Frontal cortex (tissue), 4 donors: ENCODE measurements around the gene UBR2. TPM values are rescaled to one million over a fixed set of nuclear protein-coding genes. Genes with fewer than 3 reads are reported as not detected.
"Not testable (repeated sequence)": the region's sequence is repeated elsewhere in the genome, so short reads cannot be mapped to it uniquely, and the experiment has no call there.

Experiments
- DNase-seq, 2 donors: peaks; one replicate each; pipeline ENCODE4 v3.0.0; 2012; ENCODE audit warnings: low spot score in 2 of 2
- FAIRE-seq: peaks from 2 replicates; lab custom pipeline; 2012; peaks lifted over from hg19 to GRCh38; lab: Jason Lieb, UNC
- total RNA-seq: library from RNA; depleted of rRNA; stranded (reverse); fragments of >200 nt; gene quantifications from one replicate; pipeline ENCODE4 v1.2.3, GENCODE V29; 2014
- donor health status: control.
- donor health status: control.
- donor health status: control.

The UBR2 gene
- total RNA-seq, 1 donor from 2014 or later, result 37.1 TPM

DNA sequence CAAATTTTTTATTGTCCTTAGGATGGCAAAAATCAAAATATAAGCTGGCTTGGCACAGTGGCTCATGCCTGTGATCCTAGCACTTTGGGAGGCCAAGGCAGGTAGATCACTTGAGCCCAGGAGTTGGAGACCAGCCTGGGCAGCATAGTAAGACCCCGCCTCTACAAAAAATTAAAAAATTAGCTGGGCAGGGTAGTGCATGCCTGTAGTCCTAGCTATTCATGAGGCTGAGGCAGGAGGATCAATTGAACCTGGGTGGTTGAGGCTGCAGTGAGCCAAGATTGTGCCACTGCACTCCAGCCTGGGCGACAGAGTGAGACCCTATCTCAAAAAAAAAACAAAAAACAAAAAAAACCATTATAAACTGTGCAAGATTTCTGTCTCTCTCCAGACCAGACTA, 40.9 kb downstream of the UBR2 start:
- DNase-seq, FAIRE-seq: not testable (repeated sequence)

GRCh38 chr6:42610416-42610815, 46.6 kb downstream of the UBR2 start:
- no peak for FAIRE-seq
- no peak for DNase-seq

DNA sequence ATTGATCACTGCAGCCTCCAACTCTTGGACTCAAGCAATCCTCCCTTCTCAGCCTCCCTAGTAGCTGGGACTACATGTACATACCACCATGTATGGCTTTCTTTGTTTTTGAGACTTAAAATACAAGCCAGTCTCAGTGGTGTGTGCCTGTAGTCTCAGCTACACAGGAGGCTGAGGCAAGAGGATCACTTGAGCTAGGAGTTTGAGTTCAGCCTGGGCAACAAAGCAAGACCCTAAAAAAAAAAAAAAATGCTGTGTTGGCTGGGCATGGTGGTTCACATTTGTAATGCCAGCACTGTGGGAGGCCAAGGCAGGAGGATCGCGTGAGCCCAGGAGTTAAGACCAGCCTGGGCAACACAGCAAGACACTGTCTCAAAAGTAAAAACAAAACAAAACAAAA, 51.7 kb downstream of the UBR2 start:
- DNase-seq (no peak), FAIRE-seq (no peak)

GRCh38 chr6:42616716-42617115, 52.9 kb downstream of the UBR2 start:
- FAIRE-seq (no peak), DNase-seq (no peak)

DNA sequence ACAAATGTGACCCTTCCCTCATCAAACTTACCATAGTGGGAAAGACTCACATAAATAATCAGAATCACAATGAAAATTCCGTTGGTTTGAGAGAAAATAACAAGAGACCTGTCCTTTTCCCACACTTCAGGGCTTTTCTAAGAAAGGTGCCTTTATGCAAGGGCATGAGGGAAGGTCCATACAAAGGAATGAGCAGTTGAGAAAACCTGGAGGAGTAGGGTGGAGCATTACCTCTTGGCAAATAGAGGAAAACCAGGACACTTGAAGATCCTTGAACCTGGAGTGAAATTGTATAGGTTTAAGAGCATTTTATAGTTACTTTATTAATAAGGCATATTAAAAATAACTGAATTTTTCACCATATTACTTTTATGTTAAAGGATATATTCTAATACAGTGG, 54.3 kb downstream of the UBR2 start:
- DNase-seq, result no peak
- FAIRE-seq, result no peak

- peak in 1 of 2 donors; percentile 14 for DNase-seq
- FAIRE-seq, result no peak
Observed at GRCh38 chr6:42618686-42619085, 54.9 kb downstream of the UBR2 start.

- no peak for DNase-seq
- FAIRE-seq, result no peak
Observed at GRCh38 chr6:42619963-42620362, 56.1 kb downstream of the UBR2 start.

DNA sequence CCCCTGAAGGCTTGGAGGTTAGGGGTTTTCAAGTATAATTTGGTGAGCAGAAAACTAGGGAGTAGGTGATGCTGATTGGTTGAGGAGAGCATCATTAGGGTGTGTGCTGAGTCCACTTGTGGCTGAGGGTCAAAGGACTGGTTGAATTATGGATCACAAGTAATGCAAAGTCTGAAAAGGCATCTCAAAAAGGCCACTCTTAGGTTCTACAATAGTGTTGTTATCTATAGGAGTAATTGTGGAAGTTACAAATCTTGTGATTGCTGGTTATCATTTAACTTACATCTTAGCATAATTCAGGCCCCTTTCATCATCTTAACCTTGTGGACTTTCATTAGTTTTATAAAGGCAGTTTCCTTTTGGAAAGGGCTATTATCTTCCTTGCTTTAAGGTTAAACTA, 60.8 kb downstream of the UBR2 start:
- no peak for FAIRE-seq

GRCh38 chr6:42627044-42627443, 63.2 kb downstream of the UBR2 start:
- no peak for FAIRE-seq

More for the DNA sequence above, 60.8 kb downstream of the UBR2 start:
- DNase-seq, result no peak

DNA sequence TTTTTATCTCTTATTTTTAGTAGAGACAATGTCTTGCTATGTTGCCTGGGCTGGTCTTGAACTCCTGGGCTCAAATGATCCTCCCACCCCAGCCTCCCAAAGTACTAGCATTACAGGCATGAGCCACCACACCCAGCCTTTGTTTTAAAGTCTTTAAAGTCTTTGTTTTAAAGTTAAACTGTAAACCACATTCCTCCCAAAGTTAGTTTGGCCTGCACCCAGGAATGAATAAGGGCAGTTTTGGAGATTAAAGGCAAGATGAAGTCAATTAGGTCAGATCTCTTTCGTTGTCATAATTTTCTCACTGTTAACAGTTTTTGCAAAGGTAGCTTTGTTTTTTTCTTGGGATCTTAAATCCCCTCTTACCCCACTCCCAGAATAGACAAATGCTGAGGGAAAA, 63.8 kb downstream of the UBR2 start:
- FAIRE-seq, result no peak
- DNase-seq, result no peak

More at GRCh38 chr6:42627044-42627443, 63.2 kb downstream of the UBR2 start:
- DNase-seq, result no peak

GRCh38 chr6:42628604-42629003, 64.8 kb downstream of the UBR2 start:
- FAIRE-seq (no peak), DNase-seq (no peak)

- FAIRE-seq, result no peak
Observed at GRCh38 chr6:42629845-42630244, 66.0 kb downstream of the UBR2 start.

DNA sequence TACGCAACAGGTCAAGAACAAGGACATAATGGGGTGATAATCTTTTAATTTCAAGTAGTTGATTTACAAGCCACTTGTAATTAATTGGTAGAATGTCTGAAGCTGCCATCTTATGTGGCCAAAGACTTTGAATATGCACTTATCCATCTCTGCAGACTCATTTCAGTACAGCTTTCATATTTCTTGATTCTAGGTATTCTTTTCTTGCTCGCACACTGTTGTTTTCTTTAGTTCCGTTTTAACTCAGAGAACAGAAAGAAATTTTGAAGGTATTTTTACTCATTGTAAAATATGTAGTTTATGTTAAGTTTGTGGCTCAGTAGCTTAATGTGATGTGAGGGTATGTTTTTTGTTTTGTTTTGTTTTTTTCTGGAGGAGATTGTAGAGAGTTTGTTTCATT, 73.9 kb downstream of the UBR2 start:
- no peak for FAIRE-seq
- DNase-seq, result no peak

More at GRCh38 chr6:42629845-42630244, 66.0 kb downstream of the UBR2 start:
- no peak for DNase-seq

DNA sequence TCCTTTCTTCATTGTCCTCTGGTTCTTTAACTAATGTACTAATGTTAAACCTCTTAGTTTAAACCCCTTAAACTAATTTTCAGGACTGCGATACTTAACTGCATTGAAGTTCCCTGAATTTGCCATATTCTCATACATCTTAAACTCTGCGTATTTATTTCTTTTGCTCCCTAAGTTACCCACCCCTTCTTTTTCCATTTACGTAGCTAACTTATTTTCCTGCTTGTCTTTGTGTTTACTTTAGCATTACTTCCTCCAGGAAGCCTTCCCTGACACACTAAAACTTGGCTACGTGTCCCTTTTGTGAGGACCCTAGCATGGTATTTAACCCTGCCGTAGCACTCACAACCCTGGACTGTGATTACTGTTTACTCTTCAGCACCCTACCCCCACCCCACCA, 79.0 kb downstream of the UBR2 start:
- DNase-seq (no peak), FAIRE-seq (no peak)

DNA sequence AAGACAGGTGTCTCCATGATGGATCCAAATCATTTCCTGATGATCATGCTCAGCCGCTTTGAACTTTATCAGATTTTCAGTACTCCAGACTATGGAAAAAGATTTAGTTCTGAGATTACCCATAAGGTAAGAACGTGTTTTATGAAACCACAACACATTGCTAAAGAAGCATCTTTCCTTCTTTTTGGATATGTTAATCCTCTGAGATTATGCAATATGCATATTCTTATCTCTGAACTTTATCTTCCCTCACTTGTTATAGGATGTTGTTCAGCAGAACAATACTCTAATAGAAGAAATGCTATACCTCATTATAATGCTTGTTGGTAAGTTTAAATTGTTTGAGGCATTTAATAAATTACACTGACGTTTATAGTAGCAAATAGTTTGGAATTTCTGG, 80.4 kb downstream of the UBR2 start:
- FAIRE-seq, result no peak
- DNase-seq, result no peak

DNA sequence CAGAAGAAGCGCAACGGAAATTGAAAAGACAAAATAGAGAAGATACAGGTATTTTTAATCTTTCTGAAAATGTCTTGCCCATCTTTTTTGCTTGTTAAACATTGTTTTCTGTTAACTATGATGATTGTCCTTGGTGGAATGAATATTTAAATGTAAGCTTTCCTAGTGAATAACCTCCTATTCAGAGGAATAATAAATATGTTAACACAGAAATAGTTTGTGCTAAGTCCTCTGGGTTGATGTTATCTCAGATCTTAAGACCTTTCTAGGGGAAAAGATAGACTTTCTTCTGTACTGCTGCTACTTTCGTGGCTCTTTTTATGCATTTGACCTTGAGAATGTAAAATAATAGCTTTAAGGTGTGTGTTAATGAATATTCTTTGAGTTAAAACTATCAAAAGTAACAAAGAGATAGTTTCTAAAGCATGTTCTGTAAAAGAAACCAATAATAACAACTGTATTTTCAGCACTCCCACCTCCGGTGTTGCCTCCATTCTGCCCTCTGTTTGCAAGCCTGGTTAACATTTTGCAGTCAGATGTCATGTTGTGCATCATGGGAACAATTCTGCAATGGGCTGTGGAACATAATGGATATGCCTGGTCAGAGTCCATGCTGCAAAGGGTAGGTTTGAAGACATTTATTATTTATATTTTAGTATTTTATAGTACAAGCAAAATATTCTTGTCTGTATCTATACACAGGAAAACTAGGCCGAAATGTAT, 88.4 kb downstream of the UBR2 start:
- no peak for FAIRE-seq
- no peak for DNase-seq

DNA sequence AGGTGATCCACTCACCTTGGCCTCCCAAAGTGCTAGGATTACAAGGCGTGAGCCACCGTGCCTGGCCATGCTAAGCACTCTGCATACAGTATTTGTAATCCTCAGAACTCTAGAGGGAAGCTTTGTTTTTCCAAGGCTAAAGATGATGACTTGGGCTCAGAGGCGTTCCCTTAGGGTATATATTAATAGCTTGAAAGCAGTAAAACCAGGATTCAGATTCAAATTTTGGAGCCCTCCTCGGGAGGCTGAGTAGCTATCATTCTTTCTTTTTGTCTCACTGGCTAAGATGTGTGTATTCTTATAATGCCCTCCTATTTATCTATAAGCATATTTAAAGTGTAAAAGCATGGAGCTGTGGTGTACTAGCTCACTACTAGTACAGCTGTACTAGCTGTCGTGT, 90.0 kb downstream of the UBR2 start:
- DNase-seq (no peak), FAIRE-seq (no peak)

DNA sequence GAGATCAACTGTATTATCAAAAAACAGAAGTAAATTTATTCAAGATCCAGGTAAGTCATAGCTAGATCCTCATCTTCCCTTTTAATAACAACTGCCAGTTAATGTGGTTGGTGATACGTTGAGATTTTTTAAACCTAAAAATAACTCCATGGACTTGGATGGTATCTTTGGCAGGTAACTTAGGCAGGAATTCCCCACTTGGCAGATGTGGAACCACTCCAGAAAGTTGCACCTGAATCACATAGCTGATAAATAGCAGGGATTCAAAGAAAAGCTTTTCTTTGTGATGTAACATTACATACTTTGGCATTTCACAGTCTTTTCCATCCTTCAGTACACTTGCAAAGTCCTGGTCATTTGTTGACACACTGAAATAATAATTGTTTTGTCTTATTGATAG, 96.0 kb downstream of the UBR2 start:
- FAIRE-seq (no peak), DNase-seq (no peak)

DNA sequence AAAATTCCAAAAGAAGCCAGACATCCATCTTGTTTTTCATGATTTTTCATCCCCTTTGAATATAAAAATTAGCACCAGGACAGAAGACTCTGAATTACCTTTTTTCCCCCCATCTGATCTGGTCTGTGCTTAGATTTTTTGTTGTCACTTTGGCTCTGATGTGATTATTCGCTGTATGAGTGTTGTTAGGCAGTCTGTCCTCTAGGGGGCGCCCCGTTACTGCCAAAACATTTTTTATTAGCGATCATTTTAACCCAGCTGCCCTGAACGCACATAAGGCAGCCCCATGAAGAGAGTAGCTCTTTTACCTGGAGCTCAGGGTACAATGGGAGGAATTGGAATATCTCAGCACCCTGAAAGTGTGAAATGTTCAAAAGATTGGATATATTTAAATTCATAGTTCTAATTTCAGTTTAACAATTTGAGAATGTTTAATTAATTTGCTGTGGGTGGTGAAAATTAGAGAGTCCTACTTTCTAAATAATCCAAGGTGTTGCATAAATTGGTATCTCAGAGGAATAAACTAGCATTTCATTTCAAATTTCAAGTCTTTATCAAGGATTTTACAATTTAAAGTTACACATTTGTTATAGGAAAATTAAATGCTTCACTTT, 97.8 kb downstream of the UBR2 start:
- FAIRE-seq, result peak; percentile 56
- DNase-seq, result peak; percentile 10 to 22

- FAIRE-seq (no peak), DNase-seq (no peak)
Observed at GRCh38 chr6:42664718-42665117, 100.9 kb downstream of the UBR2 start.

DNA sequence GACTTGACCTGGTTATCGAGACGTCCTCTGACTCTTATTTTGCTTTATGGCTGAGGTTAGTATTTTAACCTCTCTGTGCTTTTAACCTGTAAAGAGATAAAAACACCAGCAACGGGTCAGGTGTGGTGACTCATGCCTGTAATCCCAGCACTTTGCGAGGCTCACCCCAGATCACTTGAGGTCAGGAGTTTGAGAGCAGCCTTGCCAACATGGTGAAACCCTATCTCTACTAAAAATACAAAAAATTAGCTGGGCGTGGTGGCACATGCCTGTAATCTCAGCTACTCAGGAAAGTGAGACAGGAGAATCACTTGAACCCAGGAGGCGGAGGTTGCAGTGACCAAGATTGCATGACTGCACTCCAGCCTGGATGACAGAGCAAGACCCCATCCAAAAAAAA, 110.5 kb downstream of the UBR2 start:
- not testable (repeated sequence) for FAIRE-seq, DNase-seq

DNA sequence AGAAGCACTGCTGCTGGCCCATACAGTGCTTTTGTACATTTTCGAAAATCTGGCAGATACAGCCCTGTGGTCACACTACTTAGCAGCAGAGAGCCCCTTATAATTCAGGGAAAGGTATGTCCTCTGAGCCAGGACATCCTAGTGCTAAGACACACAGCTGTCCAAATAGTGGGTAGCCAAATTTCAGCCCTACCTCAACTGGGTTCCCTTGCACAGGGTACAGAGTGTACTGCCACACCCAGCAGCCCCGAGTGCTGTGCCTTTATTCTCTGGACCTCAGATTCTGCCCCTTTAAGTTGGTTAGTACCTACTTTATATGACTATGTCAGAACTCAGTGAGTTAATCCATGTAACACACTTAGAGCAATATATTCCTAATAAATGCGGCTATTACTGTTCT, 111.0 kb downstream of the UBR2 start:
- no peak for DNase-seq
- no peak for FAIRE-seq
